Vagina (tissue), 2 donors: ENCODE results near the gene PRELID3B.

Source experiments
- CTCF ChIP-seq, 3 experiments: fragments of 450-650 bp in 2 of 3; fragments of 200-600 bp in 1 of 3; sonication (generic) in 1 of 3; IDR thresholded peaks; one replicate each; pipeline ENCODE4 v1.5.1; 2017 to 2019; ENCODE audit warnings: antibody characterized with exemption in 3 of 3, mild to moderate bottlenecking in 2 of 3, moderate library complexity in 2 of 3
- POLR2A ChIP-seq, 2 donors: fragments of 450-650 bp; IDR thresholded peaks; one replicate each; pipeline ENCODE4 v1.6.1; 2017; ENCODE audit warnings: antibody characterized with exemption in 2 of 2, mild to moderate bottlenecking in 2 of 2, moderate library complexity in 2 of 2
- POLR2AphosphoS5 ChIP-seq, 2 donors: sonication (generic); formaldehyde crosslinking; IDR thresholded peaks; one replicate each; pipeline ENCODE4 v1.9.0; 2017; ENCODE audit warnings: antibody characterized with exemption in 2 of 2, mild to moderate bottlenecking in 2 of 2, low read depth in 1 of 2; ENCODE audit not compliant: insufficient read depth in 1 of 2

GRCh38 chr20:59042151-59042795, at the start of gene PRELID3B:
- no peak for TF ChIP-seq CTCF (IDR thresholded peaks at IDR 0.05)
- TF ChIP-seq POLR2A (IDR thresholded peaks at IDR 0.05): no peak
- TF ChIP-seq POLR2AphosphoS5 (IDR thresholded peaks at IDR 0.05; ENCODE audit: insufficient read depth in 1 of 2, low read depth in 1 of 2): peak in 1 of 2 donors; percentile 71
